Peyer's patch (tissue), 4 donors: ENCODE measurements around the gene MAST4. TPM values are rescaled to one million over a fixed set of nuclear protein-coding genes. Genes with fewer than 3 reads are reported as not detected.

Source experiments
- DNase-seq, 3 donors: peaks; one replicate each; pipeline ENCODE4 v3.0.0-alpha.2; 2017 to 2019
- H3K27ac ChIP-seq, 4 donors: fragments of 200-600 bp; sonication (generic); one replicate each; pipeline ENCODE4 v1.5.1; 2016 to 2019
- H3K27me3 ChIP-seq, 2 donors: fragments of 200-600 bp; sonication (generic); one replicate each; pipeline ENCODE4 v1.5.1; 2019
- H3K36me3 ChIP-seq, 3 donors: fragments of 200-600 bp; sonication (generic); one replicate each; pipeline ENCODE4 v1.5.1; 2016 to 2019
- H3K4me1 ChIP-seq, 4 donors: fragments of 200-600 bp; sonication (generic); one replicate each; pipeline ENCODE4 v1.5.1; 2016 to 2019
- H3K4me3 ChIP-seq, 4 donors: fragments of 200-600 bp; sonication (generic); 1 replicate in 3 of 4; 2 replicates in 1 of 4; pipeline ENCODE4 v1.5.1; 2016 to 2019; ENCODE audit warnings: mild to moderate bottlenecking in 1 of 4
- H3K9me3 ChIP-seq, 4 donors: fragments of 200-600 bp; sonication (generic); one replicate each; pipeline ENCODE4 v1.5.1; 2016 to 2019; ENCODE audit warnings: mild to moderate bottlenecking in 1 of 4
- CTCF ChIP-seq, 6 experiments: fragments of 450-650 bp in 4 of 6; fragments of 200-600 bp in 2 of 6; sonication (generic) in 1 of 6; IDR thresholded peaks; one replicate each; pipeline ENCODE4 v1.5.1; 2017 to 2019; ENCODE audit warnings: antibody characterized with exemption in 6 of 6, mild to moderate bottlenecking in 3 of 6, moderate library complexity in 1 of 6
- POLR2A ChIP-seq, 2 donors: fragments of 450-650 bp; IDR thresholded peaks; one replicate each; pipeline ENCODE4 v1.5.1; 2017; ENCODE audit warnings: antibody characterized with exemption in 2 of 2, mild to moderate bottlenecking in 2 of 2, moderate library complexity in 2 of 2
- total RNA-seq, 4 donors: library from RNA; depleted of rRNA; stranded (reverse); fragments of >200 nt; gene quantifications; one replicate each; pipeline ENCODE4 v1.1.0, GENCODE V29; 2016

MAST4 gene
- total RNA-seq, 4 donors from 2014 or later = 20.2 to 23.1 (median 21.4) TPM

DNA sequence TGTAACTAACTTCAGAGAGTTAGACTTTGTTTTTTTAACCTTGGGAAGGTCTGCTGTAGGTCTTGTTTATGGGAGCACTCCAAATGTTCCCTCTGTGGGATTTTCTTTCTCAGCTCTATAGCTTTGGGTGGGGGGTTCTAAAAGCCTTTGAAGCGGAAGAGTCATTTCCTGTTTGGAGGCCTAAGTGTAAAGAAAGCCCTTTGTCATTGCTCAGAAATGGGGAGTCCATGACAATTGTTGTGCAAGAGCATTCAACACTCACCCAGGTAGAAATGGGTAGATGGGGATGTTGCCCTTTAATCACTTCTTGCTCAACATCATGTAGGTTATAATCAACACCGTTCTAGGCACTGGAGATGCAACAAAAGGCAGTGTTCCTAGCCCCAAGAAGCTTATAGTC, 30.3 kb upstream of the MAST4 start:
- no peak overlapping the region for H3K4me3 ChIP-seq
- DNase-seq = no peak
- no peaks in the 10 kb centered on the region for H3K9me3 ChIP-seq
- no peaks in the 10 kb centered on the region for H3K36me3 ChIP-seq
- H3K4me1 ChIP-seq = no peaks in the 10 kb centered on the region
- no peak for TF ChIP-seq CTCF (IDR thresholded peaks at IDR 0.05)
- H3K27me3 ChIP-seq = no peaks in the 10 kb centered on the region
- no peak overlapping the region for H3K27ac ChIP-seq

DNA sequence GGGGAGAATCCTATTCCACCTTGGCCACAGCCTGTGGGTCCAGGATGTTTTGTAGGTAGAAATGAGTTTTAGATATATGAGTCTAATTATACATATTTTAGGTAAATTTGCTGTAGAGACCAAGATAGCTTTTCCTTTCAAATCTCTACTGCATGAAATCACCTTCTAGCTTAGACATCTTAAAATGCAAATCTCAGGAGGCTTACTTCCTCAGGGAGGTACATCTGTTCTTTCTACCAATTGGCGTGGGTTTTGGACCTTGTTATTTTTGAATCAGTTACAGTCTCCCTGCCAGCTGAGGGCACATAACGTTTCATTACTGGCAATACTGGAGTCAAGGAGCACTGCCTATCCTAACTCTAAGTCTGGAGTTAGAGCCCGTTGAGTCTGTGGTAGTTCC, 28.7 kb upstream of the MAST4 start:
- DNase-seq = no peak
- H3K4me3 ChIP-seq = no peak overlapping the region
- H3K27ac ChIP-seq = no peak overlapping the region
- H3K4me1 ChIP-seq = no peaks in the 10 kb centered on the region
- H3K27me3 ChIP-seq = no peaks in the 10 kb centered on the region
- no peaks in the 10 kb centered on the region for H3K36me3 ChIP-seq
- no peaks in the 10 kb centered on the region for H3K9me3 ChIP-seq
- TF ChIP-seq POLR2A (IDR thresholded peaks at IDR 0.05) (no peak), CTCF (IDR thresholded peaks at IDR 0.05) (no peak)

- DNase-seq = no peak
- Histone ChIP-seq H3K4me3 (no peak overlapping the region), H3K9me3 (no peaks in the 10 kb centered on the region), H3K27ac (no peak overlapping the region), H3K36me3 (no peaks in the 10 kb centered on the region), H3K4me1 (no peaks in the 10 kb centered on the region), H3K27me3 (no peaks in the 10 kb centered on the region)
- TF ChIP-seq POLR2A (IDR thresholded peaks at IDR 0.05) = no peak
- TF ChIP-seq CTCF (IDR thresholded peaks at IDR 0.05) = no peak
These were observed 26.0 kb upstream of the MAST4 start for GRCh38 chr5:66570201-66570600.

DNA sequence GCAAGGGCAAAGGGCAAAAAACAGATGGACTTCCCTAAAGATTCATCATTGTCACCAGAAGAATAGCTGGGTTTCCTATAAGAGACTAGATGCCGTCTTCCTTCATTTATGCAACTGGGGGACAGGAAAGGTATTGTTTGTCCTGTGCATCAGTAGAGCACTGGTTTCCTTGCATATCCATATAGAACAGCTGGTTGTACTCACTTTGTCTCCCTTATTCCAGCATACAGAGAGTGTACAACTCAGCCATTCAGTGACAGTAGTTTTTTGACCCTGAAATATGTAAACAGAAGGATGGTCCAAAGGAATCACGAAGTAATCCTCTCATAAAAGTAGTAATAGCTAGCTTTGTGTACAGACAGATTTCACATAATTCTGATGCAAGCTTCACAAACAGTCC, 22.5 kb upstream of the MAST4 start:
- Histone ChIP-seq H3K4me1 (no peaks in the 10 kb centered on the region), H3K27ac (no peak overlapping the region), H3K27me3 (no peaks in the 10 kb centered on the region), H3K4me3 (no peak overlapping the region), H3K36me3 (no peaks in the 10 kb centered on the region), H3K9me3 (no peaks in the 10 kb centered on the region)
- DNase-seq = no peak
- TF ChIP-seq POLR2A (IDR thresholded peaks at IDR 0.05) (no peak), CTCF (IDR thresholded peaks at IDR 0.05) (no peak)

DNA sequence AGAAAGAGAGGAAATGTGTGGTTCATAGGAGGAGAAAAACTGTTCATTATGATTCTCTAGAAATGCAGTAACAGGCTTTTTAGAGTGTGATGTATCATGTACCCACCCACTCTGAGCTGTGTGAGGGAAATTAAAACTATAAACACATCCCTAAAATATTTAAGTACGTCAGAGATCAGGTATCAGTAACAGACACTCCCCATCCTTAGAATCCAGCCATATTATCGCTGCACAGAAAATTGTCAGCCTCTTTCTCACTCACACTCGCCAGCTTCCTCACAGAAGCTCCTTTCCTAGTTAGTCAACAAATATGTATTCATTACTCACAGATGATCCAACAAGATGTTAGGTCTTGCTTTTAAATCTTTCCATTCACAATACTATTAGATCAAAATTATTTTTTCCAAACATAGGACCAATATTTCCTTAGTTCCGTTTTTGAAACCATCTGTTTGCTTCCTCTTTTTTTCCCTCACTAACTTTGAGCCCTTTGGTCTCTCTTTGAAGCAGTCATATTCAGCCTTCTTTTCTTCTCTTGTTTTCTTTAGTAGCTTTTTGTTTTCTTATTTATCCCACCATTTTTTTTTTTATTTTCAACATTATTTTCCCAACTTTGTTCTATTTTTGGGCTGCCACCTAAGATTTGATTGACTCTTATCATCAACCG, 13.6 kb upstream of the MAST4 start:
- Histone ChIP-seq H3K27me3 (no peaks in the 10 kb centered on the region), H3K4me3 (no peak overlapping the region), H3K4me1 (no peaks in the 10 kb centered on the region), H3K9me3 (no peaks in the 10 kb centered on the region), H3K36me3 (no peaks in the 10 kb centered on the region), H3K27ac (no peak overlapping the region)
- TF ChIP-seq POLR2A (IDR thresholded peaks at IDR 0.05) (no peak), CTCF (IDR thresholded peaks at IDR 0.05) (no peak)
- DNase-seq = no peak

DNA sequence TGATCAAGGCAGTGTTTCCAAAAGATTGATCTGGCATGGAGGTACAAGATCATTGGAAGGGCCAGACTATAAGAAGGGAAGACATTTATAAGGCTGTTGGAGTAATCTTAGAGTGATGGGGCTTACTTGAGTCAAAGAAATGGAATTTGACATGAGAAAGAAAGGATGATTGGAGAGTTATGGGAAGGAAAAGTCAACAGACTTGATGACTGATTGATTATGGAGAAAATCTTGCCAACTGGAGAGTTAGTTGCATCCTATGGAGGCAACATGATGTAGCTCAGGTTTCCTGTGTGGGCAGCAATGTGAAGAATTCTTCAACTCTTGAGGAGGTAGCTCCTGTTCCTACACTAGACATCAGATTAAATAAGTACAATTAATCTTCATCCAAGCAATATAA, 10.9 kb upstream of the MAST4 start:
- Histone ChIP-seq H3K4me3 (no peak overlapping the region), H3K27me3 (no peaks in the 10 kb centered on the region), H3K27ac (no peak overlapping the region), H3K9me3 (no peaks in the 10 kb centered on the region), H3K36me3 (no peaks in the 10 kb centered on the region), H3K4me1 (no peaks in the 10 kb centered on the region)
- TF ChIP-seq POLR2A (IDR thresholded peaks at IDR 0.05) (no peak), CTCF (IDR thresholded peaks at IDR 0.05) (no peak)
- DNase-seq = no peak
